Measurements from ENCODE around the gene TLDC2. TPM values are rescaled to one million over a fixed set of nuclear protein-coding genes. Genes with fewer than 3 reads are reported as not detected.

TLDC2 gene
- total and polyA plus RNA-seq, 2 of the 8 experiments (the other 6 are each of a cell fraction or from before 2014, with no cell fraction given): 0.29 to 0.34 TPM

GRCh38 chr20:36861625-36861874 lies 14.4 kb upstream of the TLDC2 start (continued):
- TF ChIP-seq CHD7 (IDR thresholded peaks at IDR 0.05; ENCODE audit: insufficient replicate concordance, low read length) (no peak), SP4 (IDR thresholded peaks at IDR 0.05; ENCODE audit: low read length) (no peak), EZH2 (IDR thresholded peaks at IDR 0.05; ENCODE audit: low read depth, low read length, severe bottlenecking) (no peak), EGR1 (IDR thresholded peaks at IDR 0.05; ENCODE audit: borderline replicate concordance, low read depth, low read length) (no peak), RFX5 (IDR thresholded peaks at IDR 0.05; ENCODE audit: borderline replicate concordance, low read depth, low read length) (no peak), ZNF274 (IDR thresholded peaks at IDR 0.05; ENCODE audit: borderline replicate concordance, extremely low read depth, low read length) (no peak), RBBP5 (IDR thresholded peaks at IDR 0.05; ENCODE audit: borderline replicate concordance, low read depth, low read length) (no peak), E2F6 (IDR thresholded peaks at IDR 0.05) (no peak), SAP30 (IDR thresholded peaks at IDR 0.05; ENCODE audit: insufficient read depth, insufficient replicate concordance, low read length) (no peak), HDAC6 (IDR thresholded peaks at IDR 0.05; ENCODE audit: low read depth, low read length) (no peak)
- TF ChIP-seq, protein P1, sequence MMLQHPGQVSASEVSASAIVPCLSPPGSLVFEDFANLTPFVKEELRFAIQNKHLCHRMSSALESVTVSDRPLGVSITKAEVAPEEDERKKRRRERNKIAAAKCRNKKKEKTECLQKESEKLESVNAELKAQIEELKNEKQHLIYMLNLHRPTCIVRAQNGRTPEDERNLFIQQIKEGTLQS (IDR thresholded peaks at IDR 0.05; ENCODE audit: insufficient read depth, low read depth, low read length): no peak

Data from H1 (cell line).